HEK293T (cell line): ENCODE data around the gene KRT85.
"Not testable (repeated sequence)": the region's sequence is repeated elsewhere in the genome, so short reads cannot be mapped to it uniquely, and the experiment has no call there.

ENCODE experiments used
- CTCF ChIA-PET: fragments of 350-600 bp; formaldehyde crosslinking; extraction: SDS; loops from one replicate; lab custom pipeline; 2021; ENCODE audit warnings: antibody characterized with exemption, inconsistent platforms; lab: Yijun Ruan, JAX
- POLR2A ChIA-PET: fragments of 350-600 bp; formaldehyde crosslinking; extraction: SDS; loops from one replicate; lab custom pipeline; 2020; ENCODE audit warnings: antibody characterized with exemption, inconsistent platforms; lab: Yijun Ruan, JAX
- DNase-seq: peaks from one replicate; pipeline ENCODE4 v3.0.0; 2012; ENCODE audit warnings: mixed read lengths; ENCODE audit errors: extremely low spot score
- ARNT ChIP-seq: fragments of 450-650 bp; IDR thresholded peaks from 2 replicates; pipeline ENCODE4 v1.6.1; 2017; ENCODE audit warnings: mild to moderate bottlenecking
- BHLHE40 ChIP-seq: fragments of 450-650 bp; IDR thresholded peaks from 2 replicates; pipeline ENCODE4 v1.6.1; 2016; ENCODE audit warnings: mild to moderate bottlenecking, moderate library complexity, borderline replicate concordance
- CTBP1 ChIP-seq: fragments of 450-650 bp; IDR thresholded peaks from 2 replicates; pipeline ENCODE4 v1.6.1; 2016; ENCODE audit warnings: borderline replicate concordance
- ELF4 ChIP-seq: fragments of 450-650 bp; IDR thresholded peaks from 2 replicates; pipeline ENCODE4 v1.6.1; 2017; ENCODE audit warnings: antibody characterized with exemption
- FOXA1 ChIP-seq: fragments of 450-650 bp; IDR thresholded peaks from 2 replicates; pipeline ENCODE4 v1.6.1; 2016; ENCODE audit warnings: mild to moderate bottlenecking
- FOXK2 ChIP-seq: fragments of 450-650 bp; IDR thresholded peaks from 2 replicates; pipeline ENCODE4 v1.6.1; 2016; ENCODE audit warnings: mild to moderate bottlenecking
- FOXM1 ChIP-seq: fragments of 450-650 bp; IDR thresholded peaks from 2 replicates; pipeline ENCODE4 v1.6.1; 2017; ENCODE audit warnings: mild to moderate bottlenecking, borderline replicate concordance
- HDGF ChIP-seq: fragments of 450-650 bp; IDR thresholded peaks from 2 replicates; pipeline ENCODE4 v1.6.1; 2017; ENCODE audit warnings: antibody characterized with exemption, borderline replicate concordance
- L3MBTL2 ChIP-seq: fragments of 450-650 bp; conservative IDR thresholded peaks from 2 replicates; pipeline ENCODE4 v1.6.1; 2016; ENCODE audit warnings: mild to moderate bottlenecking
- LEF1 ChIP-seq: fragments of 450-650 bp; IDR thresholded peaks from 2 replicates; pipeline ENCODE4 v1.6.1; 2017; ENCODE audit warnings: mild to moderate bottlenecking, borderline replicate concordance
- NFRKB ChIP-seq: fragments of 450-650 bp; IDR thresholded peaks from 2 replicates; pipeline ENCODE4 v1.6.1; 2016; ENCODE audit warnings: mild to moderate bottlenecking, moderate library complexity
- PKNOX1 ChIP-seq: fragments of 450-650 bp; IDR thresholded peaks from 2 replicates; pipeline ENCODE4 v1.6.1; 2016
- SP1 ChIP-seq: fragments of 450-650 bp; IDR thresholded peaks from 2 replicates; pipeline ENCODE4 v1.6.1; 2017
- SUZ12 ChIP-seq: fragments of 450-650 bp; IDR thresholded peaks from 2 replicates; pipeline ENCODE4 v1.6.1; 2016; ENCODE audit warnings: mild to moderate bottlenecking
- TARDBP ChIP-seq: fragments of 450-650 bp; IDR thresholded peaks from 2 replicates; pipeline ENCODE4 v1.6.1; 2016
- ZNF384 ChIP-seq: fragments of 450-650 bp; IDR thresholded peaks from 2 replicates; pipeline ENCODE4 v1.6.1; 2016

KRT85 gene

GRCh38 chr12:52317468-52318052 is 49.7 kb downstream of the KRT85 start:
- TF ChIP-seq ARNT (no peak), SP1 (no peak), CTBP1 (no peak), BHLHE40 (no peak), ELF4 (no peak), ZNF384 (no peak), FOXA1 (no peak), FOXK2 (no peak), LEF1 (no peak)
- no peak for DNase-seq
- POLR2A ChIA-PET = no interaction called here
- CTCF ChIA-PET = no interaction called here

- TF ChIP-seq FOXK2 = no peak
- TF ChIP-seq FOXM1 = no peak
- no peak for TF ChIP-seq NFRKB
- no peak for TF ChIP-seq FOXA1
- no peak for TF ChIP-seq ELF4
- TF ChIP-seq ARNT = no peak
- TF ChIP-seq SP1 = no peak
- TF ChIP-seq ZNF384 = no peak
- no peak for TF ChIP-seq TARDBP
- no peak for TF ChIP-seq BHLHE40
- TF ChIP-seq HDGF = no peak
- no peak for TF ChIP-seq CTBP1
- POLR2A ChIA-PET = no interaction called here
- DNase-seq = no peak
- CTCF ChIA-PET = interaction anchor here (1.6 kb wide), 1 partner anchor 10 kb away, joined by 9 read pairs; no protein-coding TSS in a partner anchor
Measured at GRCh38 chr12:52316701-52317100, 50.6 kb downstream of the KRT85 start.

- ChIA-PET CTCF (interaction anchor here (0.7 to 1.6 kb wide), 2 partner anchors 9 to 11 kb away, joined by 3 to 9 read pairs; no protein-coding TSS in a partner anchor), POLR2A (no interaction called here)
- TF ChIP-seq SUZ12 = no peak
- TF ChIP-seq TARDBP = no peak
- no peak for DNase-seq
Measured at GRCh38 chr12:52316290-52316689, 51.0 kb downstream of the KRT85 start.

GRCh38 chr12:52315721-52316120 is 51.6 kb downstream of the KRT85 start:
- DNase-seq = peak; percentile 42
- CTCF ChIA-PET = interaction anchor here (0.7 to 1.6 kb wide), 2 partner anchors 9 to 11 kb away, joined by 3 to 9 read pairs; no protein-coding TSS in a partner anchor
- POLR2A ChIA-PET = not testable (repeated sequence)

- DNase-seq = no peak
- TF ChIP-seq FOXA1 (no peak), BHLHE40 (no peak), NFRKB (no peak), FOXM1 (no peak), PKNOX1 (no peak), TARDBP (no peak)
- ChIA-PET POLR2A (no interaction called here), CTCF (no interaction called here)
Measured at GRCh38 chr12:52314511-52314910, 52.8 kb downstream of the KRT85 start.

GRCh38 chr12:52313926-52314325 is 53.4 kb downstream of the KRT85 start:
- CTCF ChIA-PET = no interaction called here
- POLR2A ChIA-PET = no interaction called here
- TF ChIP-seq FOXA1 (no peak), PKNOX1 (no peak), TARDBP (no peak), LEF1 (no peak), L3MBTL2 (no peak), FOXK2 (no peak), HDGF (no peak), SP1 (no peak), CTBP1 (no peak), SUZ12 (no peak), FOXM1 (no peak), ARNT (no peak), ELF4 (no peak), BHLHE40 (no peak), NFRKB (no peak), ZNF384 (no peak)
- DNase-seq = no peak

- DNase-seq = no peak
- ChIA-PET POLR2A (no interaction called here), CTCF (no interaction called here)
- TF ChIP-seq CTBP1 (no peak), PKNOX1 (no peak), ELF4 (no peak), TARDBP (no peak), L3MBTL2 (no peak), LEF1 (no peak), ZNF384 (no peak), FOXM1 (no peak), FOXK2 (no peak), HDGF (no peak), SP1 (no peak), FOXA1 (no peak)
Measured at GRCh38 chr12:52313461-52313860, 53.8 kb downstream of the KRT85 start.
